ENCODE results near the gene TMEM81.

TMEM81 gene

DNA sequence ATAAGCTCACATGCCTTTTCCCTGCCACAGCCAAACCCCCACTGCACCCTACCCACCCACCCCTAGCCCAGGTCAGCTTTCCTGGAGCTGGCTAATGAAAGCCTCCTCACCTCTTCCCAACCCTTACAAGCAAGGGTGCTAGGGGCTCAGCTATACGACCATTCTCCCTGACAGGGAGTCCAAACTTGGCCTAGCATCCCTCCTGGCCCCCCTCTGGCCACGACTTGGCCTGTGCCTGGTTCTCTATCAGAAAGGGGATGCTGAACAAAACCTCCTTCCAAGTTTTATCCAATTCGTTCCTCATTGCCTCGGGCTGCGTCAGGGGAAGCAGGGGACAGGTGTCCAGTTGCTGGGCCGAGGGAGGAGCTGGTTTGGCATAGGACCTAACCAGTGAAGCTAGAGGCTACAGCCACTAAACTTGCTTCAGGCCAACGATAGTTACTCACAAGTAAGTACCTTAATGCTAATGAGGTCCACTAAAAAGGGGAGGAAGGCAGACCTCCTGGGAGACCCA, 8.6 kb downstream of the TMEM81 start:
- no peak for DNase-seq

DNA sequence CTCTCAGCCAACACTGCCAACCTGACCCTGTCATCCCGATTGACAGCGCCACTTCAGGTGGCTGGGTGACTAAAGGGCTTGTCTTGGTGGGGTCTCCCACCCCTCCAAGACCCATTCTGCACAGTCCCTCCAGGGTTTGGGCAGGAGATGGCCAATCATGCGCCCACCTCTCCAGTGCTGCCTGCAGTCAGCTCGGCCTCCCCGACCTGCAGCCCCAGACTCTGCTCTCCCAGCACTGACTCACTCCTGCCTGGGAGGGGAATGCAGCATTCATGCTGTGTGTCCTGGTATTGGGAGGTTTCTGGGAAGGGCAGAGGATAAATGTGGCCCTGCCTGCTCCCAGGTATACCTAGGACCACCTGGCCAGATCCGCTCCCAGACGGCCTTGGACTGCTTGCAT, 9.7 kb downstream of the TMEM81 start:
- no peak for DNase-seq

DNA sequence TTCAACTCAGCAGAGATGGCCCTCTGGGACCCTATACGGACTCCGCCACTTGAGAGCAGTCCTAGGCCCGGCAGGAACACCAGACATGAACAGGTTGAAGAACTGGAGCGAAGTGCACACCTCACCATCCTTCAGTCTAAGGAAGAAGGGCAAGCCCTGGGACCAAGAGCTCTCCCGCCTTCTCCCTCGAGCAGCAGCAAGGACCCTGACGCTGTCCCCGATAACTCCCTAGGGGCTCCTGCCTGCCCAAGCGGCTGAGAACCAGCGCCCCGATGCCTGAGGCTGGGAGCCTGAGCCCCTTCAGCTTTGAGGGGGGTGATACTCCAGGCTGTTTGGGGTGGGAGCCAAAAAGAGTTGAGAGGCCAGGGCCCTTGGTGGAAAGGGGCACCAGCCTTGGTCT, 10.2 kb downstream of the TMEM81 start:
- no peak for DNase-seq

DNA sequence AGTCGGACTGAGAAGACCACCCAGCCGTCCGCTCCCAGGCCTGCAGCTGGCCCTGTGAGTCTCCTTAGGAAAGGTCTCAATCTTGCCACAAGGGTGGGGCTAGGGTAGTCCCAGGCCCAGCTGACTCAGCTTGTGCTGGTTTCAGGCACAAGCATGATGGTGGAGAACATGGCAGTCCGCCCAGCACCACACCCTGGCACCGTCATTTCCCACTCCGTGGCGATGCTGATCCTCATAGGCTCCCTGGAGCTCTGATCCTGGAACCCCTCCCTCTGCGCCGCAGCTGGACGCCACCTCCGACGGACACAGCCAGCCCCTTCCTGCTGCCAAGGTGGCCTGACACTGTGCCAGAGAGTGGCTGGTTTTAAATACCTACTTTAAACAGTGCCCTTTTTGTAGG, 10.7 kb downstream of the TMEM81 start:
- no peak for DNase-seq

DNA sequence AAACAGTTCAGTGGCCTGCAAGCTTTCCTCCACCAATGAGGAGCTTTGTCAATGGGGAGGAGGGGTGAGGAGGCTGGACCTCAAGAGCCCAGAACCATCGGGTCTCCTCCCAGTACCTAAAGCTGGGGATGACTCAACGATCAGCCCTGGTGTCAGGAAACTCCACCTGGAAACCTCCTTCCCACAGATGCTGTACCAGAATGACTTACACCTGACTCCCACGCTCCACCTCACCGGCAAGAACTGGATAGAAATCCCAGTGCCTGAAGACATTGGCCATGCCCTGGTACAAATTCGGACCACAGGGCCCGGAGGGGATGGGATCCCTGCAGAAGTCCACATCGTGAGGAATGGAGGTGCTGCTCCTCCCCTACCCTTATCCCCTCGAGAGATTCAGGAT, 11.4 kb downstream of the TMEM81 start:
- DNase-seq = no peak

DNA sequence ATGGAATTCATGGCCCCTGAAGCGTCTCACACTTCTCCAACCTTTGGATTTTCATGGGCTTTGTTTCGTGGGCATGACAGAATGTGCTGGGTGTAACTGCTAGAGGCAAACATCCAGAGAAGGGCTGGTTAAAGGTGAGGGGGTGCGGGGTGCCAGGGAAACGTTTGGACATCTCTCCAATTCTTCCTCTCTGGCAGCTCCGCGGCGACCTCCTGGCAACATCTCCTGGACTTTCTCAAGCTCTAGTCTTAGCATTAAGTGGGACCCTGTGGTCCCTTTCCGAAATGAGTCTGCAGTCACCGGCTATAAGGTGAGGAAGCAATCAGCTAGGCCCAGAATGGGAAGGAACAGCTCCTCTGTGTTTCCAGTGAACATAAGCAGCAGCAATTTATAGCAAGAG, 12.0 kb downstream of the TMEM81 start:
- no peak for DNase-seq

DNA sequence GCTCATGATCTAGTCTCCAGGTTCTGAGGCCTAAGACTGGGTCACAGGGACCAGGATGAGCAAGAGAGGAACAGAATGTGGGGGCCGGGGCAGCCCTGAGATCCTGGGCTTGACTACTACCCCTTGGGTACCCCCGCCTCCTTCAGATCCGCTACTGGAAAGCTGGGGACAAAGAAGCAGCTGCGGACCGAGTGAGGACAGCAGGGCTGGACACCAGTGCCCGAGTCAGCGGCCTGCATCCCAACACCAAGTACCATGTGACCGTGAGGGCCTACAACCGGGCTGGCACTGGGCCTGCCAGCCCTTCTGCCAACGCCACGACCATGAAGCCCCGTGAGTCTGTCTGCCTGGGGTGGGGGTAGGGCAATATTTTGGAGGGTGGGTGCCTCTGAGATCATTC, 12.5 kb downstream of the TMEM81 start:
- DNase-seq = no peak

DNA sequence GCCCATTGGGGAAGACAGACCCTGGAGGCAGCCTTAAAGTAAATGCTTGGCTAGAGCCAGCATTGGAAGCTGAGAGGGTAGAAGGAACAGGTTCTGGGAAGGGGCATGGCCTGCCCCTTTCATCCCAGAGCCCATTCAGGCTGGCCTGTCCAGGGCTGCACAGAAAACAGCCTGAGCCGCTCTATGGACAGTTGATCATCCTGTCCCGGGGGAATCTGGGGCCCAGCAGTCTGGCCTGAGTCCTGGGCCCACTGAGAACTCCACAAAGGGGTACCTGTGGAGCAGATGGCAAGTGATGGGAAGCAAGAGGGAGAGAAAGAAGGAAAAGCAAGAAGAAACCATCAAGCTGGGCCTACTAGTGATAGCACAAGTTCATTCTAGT, 13.2 kb downstream of the TMEM81 start:
- no peak for DNase-seq

DNA sequence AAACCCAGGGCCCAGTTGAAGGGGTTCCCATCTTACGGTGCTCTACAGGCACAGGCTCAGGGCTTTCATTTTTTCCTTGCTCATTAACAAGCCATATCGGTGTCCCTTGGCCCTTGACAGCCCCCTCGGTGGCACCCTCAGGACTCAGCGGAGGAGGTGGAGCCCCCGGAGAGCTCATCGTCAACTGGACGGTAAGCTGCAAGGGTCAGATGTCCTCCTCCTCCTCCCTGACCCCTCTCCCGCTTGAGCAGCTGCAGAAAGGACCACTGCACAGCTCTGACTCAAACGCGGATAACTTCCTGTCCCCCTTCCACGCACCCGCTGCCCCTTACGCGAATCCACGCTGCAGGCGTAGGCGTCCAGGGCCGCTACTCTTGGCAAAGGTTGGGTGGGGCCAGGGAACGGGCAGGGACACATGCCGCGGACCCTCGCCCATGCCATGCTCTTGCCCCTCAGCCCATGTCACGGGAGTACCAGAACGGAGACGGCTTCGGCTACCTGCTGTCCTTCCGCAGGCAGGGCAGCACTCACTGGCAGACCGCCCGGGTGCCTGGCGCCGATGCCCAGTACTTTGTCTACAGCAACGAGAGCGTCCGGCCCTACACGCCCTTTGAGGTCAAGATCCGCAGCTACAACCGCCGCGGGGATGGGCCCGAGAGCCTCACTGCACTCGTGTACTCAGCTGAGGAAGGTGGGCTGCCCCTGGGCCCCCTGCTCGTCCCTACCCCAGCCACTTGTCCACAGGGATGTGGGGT, 14.7 kb downstream of the TMEM81 start:
- DNase-seq = no peak

DNA sequence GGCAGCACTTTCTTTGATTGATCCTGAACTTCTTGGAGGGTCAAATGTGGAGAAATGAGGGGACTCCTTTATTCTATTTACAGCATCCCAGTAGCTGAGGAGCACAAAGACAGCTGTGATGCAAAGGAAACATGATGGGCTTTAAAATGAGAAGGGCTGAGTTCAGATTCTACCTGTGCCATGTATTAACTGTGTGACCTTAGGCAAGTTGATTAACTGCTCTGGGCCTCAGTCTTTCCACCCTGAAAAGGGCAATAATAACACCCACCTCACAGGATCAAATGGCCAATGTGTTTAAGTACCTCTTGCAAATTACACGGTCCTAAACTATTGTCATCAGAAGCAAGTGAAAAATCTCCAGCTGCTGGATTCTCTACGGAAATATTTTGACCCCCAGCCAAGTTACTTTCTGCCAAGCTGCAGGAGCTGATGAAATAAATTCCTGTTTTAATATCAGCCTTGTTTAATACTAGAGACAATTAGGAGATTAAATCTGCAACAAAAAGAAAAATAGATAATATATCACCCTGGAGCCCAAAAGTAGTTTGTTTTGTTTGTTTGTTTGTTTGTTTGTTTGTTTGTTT, 15.7 kb downstream of the TMEM81 start:
- DNase-seq = no peak

DNA sequence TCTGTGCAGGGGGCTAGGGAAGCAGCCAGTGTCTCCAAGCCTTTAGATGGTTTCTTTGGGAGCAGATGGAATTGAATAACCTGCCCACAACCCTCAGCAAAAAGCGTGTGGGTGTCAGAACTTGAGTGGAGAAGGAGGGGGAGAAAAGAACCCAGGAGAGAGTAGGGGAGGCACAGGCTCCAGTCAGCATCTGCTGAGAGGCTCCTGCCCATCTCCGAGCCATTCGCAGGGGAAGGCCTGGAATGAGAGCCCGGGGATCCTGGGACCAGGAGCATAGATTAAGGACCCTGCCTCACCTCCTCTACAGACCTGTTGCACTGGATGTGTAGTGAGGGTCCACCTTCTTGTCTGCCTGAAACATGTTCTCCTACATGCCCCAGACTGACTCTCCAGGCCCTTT, 16.3 kb downstream of the TMEM81 start:
- no peak for DNase-seq

DNA sequence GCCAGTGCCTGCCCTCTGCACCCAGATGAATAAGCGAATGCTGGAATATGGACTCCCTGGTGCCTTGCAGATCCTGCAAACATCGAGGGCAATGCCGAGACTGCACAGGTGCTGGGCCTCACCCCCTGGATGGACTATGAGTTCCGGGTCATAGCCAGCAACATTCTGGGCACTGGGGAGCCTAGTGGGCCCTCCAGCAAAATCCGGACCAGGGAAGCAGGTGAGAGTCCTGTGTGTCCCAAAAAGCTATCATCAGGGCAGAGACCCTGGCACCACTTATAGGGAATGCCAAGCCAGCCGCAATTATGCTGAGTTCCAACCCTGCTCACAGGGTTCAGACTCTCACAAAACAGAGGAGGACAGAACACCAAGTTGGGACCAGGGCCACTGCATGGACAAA, 17.2 kb downstream of the TMEM81 start:
- DNase-seq = no peak

DNA sequence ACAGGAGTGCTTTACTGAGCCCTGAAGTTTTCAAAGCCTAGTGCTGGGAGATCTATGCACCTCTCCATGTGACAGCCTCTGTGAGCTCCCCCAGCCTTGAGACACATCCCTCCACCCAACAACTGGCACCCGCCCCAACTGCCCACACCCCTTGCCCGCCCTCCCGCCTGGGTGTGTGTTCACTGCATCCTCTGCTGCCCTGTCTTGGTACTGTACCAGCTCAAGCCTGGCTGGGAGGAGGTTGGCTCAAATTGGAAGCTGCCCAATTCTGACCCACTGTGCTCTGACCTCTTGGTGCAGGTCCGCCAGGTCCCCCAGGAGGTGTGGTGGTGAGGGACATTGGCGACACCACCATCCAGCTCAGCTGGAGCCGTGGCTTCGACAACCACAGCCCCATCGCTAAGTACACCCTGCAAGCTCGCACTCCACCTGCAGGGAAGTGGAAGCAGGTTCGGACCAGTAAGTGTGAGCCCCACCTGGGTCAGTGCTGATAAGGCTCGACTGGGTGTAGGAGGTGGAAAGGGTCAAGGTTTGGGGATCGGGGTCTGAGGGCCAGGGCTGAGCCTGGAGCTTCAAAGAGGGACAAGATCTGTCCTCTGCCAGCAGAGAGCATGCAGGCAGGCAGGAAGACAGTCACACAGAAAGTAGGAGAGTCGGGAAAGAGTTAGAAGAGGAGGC, 18.0 kb downstream of the TMEM81 start:
- DNase-seq = no peak

DNA sequence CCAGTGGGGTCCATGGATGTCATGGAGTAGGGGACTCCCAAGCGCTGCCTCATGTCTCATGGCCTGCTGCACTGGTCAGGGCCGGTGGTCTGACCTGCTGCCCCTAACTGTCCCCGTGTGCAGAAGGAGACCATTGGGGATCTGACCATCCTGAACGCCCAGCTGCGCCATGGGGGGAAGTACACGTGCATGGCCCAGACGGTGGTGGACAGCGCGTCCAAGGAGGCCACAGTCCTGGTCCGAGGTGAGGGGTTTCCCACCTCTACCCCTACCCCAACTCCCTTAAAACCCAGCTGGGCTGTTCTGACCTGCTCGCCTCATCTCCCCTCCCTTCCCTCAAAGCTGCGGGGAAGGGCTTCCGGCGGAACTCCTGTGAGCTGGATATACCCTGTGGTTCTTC, 18.6 kb downstream of the TMEM81 start:
- no peak for DNase-seq

DNA sequence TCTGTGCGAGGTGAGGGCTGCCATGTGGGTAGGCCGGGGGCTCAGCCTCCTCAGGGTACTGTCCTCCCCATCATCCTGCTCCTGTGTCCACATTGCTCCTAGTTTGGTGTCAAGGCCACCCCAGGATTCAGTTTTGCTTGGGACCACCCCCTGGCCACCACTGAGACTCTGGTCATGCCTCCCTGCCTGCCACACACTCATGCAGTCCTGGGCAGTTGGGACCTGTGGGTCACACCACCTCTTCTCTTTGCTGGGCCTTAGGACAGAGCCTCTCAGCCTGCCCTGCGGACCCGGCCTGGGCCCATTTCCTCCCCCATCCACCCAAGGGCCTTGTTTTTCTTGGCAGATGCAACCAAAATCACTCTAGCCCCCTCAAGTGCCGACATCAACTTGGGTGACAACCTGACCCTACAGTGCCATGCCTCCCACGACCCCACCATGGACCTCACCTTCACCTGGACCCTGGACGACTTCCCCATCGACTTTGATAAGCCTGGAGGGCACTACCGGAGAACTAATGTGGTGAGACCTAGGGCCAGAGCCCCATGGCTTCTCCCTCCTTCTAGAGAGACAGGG, 19.4 kb downstream of the TMEM81 start:
- no peak for DNase-seq

DNA sequence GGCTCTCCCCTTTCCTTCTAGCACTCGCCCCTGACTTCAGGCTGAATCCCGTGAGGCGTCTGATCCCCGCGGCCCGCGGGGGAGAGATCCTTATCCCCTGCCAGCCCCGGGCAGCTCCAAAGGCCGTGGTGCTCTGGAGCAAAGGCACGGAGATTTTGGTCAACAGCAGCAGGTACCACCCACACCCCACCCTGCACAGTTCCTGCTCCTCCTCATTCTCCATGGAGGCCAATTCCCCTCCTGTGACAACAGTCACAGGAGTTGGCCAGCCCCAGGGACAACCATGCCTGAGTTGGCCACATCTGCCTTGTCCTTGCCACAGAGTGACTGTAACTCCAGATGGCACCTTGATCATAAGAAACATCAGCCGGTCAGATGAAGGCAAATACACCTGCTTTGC, 20.0 kb downstream of the TMEM81 start:
- no peak for DNase-seq

DNA sequence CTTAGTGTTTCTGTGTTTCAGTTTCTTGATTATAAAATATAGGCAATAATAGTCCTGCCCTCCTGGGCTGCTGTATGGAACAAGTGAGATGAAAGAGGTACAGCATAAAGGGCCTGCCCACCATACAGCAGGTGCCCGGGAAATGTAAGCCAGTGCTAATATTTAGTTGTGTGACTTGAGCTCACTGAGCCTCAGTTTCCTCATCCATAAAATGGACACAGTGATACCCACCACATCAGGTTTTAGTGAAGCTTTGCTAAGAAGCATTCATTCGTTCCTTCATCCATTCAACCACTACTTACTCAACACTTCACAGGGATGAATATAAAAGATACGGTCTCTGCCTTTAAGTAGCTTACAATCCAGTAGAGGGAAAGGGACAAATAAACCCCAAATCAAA, 21.4 kb downstream of the TMEM81 start:
- no peak for DNase-seq

DNA sequence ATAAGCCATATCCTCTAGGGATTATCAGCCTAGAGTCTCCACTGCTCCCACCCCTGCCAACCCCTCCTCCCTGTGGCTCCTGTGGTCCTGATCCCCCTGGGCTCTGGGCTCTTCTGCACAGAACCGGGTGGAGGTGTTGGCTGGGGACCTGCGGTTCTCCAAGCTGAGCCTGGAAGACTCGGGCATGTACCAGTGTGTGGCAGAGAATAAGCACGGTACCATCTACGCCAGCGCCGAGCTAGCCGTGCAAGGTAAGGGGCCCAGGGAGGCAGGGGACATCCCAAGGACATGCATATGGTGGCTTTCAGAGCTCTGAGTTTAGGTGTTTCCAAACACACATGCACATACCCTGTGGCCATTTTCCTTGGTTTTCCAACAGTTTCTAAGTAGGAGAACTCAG, 21.9 kb downstream of the TMEM81 start:
- no peak for DNase-seq

DNA sequence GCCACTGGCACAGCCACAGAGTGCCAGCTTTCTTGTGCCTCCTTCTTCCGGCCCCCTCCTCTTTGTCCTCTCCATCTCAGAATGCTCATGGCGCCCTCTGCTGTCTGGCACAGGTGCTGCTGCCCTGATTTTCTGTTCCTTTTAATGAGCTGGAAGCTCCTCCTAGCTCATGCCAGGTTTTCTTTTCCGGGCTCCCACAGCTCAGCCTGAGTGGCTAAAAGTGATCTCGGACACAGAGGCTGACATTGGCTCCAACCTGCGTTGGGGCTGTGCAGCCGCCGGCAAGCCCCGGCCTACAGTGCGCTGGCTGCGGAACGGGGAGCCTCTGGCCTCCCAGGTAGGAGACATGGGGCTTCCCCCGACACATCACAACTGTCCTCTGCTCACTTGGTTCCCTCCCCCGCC, 22.6 kb downstream of the TMEM81 start:
- DNase-seq = peak; percentile 86

DNA sequence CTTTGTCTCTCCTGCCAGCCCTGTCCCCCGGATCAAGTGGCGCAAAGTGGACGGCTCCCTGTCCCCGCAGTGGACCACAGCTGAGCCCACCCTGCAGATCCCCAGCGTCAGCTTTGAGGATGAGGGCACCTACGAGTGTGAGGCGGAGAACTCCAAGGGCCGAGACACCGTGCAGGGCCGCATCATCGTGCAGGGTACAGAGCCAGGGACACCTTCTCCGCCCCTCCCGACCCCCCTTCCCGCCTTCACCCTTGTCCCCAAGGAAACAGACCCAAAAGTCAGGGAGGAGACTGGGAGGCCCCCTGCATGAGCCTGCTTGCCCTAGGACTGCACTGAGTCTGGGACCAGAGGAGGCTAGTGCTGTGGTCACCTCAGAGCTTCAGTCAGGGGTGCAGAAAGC, 23.0 kb downstream of the TMEM81 start:
- DNase-seq = no peak

DNA sequence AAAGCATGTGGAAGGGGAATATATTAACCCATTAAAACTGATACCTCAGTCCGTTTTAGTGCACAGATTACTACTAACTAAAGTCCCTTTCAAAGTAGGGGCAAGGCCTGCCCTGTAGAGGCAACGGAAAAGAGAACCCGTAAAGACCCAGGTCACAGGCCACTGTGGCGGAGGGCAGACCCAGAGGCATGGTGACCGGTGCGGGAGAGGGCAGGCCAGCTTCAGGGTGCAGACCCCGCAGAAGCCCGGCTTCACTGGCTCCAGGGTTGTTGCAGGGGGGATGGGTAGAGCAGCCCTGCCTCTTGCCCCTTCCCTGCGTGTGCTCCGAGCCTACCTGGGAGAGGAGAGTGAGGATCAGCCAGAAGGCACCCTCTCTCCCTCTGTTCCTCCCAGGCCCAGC, 23.5 kb downstream of the TMEM81 start:
- no peak for DNase-seq

DNA sequence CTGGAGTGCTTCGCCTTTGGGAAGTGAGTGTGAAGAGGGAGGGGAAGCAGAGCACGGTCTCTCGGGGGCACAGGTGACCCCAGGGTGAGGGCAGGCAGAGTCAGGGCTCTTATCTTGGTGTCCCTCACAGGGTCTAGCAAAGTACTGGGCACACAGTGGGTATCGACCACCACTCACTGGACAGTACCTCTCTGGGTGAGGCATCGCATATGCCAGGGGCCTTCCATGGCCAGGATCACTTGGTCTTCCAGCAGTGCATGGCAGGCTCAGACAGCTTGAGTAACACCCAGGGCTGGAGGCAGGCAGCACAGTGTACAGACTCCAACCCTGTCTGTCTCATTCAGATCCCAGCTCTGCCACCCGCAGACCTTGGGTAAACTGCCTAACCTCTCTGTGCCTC, 24.6 kb downstream of the TMEM81 start:
- DNase-seq = no peak

DNA sequence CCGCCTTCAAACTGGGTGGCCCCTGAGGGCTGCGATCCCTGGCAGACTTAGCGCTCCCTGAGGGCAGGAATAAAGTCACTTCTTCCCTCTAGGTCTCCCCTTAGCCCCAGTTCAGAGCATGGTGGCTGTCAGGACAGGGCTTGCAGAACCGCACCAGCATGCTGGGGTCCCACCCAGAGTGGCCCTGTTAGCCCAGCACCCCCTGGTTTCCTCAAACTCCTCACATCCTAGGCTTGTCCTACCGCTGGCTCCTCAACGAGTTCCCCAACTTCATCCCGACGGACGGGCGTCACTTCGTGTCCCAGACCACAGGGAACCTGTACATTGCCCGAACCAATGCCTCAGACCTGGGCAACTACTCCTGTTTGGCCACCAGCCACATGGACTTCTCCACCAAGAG, 25.4 kb downstream of the TMEM81 start:
- no peak for DNase-seq
